NCI-H2081 (cell line): Measurements from ENCODE around the gene DOC2B.
"Not testable (repeated sequence)": the region's sequence is repeated elsewhere in the genome, so short reads cannot be mapped to it uniquely, and the experiment has no call there.

Source experiments
- DNase-seq, 2 experiments: peaks; one replicate each; lab custom pipeline; 2025; lab: John Stamatoyannopoulos, UW

Gene DOC2B

DNA sequence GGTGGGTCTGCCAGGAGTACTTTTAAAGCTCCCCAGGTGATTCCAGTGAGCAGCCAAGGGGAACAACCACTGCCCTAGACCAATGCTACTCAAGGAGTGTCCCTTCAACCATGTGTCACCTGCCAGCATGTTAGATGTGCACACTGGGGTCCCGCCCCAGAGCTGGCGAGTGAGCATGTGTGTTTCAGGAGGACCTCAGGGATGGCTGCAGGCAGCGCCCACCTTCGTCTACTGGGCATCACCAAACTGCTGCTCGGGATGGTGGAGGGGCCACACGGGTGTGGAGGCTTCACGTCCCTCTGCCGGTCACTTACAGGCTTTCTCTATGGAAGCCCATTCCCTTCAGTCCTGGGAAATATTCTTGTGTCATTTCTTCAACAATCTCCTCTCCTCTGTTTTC lies 29.0 kb upstream of the DOC2B start:
- DNase-seq, result no peak

DNA sequence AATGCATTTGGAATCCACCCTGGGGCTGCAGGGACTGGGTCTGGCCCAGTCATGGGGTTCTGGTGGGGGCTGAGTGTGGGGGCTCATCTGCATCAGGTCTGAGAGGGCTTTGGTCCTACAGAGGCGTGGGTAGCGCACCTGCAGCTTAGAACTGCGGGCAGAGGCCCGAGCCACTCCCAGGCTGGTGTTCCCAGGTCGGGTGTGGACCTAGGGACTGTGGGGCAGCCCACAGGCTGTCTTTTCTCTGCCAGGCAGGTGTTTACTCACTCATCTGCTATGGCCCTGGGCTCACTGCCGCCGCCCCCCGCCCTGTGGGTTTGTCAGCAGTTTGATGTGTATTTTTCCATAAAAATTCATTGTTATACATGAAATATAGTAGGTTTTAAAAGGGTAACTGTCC lies 27.0 kb upstream of the DOC2B start:
- no peak for DNase-seq

GRCh38 chr17:207775-208174 lies 26.3 kb upstream of the DOC2B start:
- DNase-seq, result no peak

GRCh38 chr17:206941-207560 lies 25.6 kb upstream of the DOC2B start:
- DNase-seq, result no peak

- not testable (repeated sequence) for DNase-seq
Observed at GRCh38 chr17:206484-206883, 25.0 kb upstream of the DOC2B start.

- no peak for DNase-seq
Observed at GRCh38 chr17:205817-206216, 24.4 kb upstream of the DOC2B start.

GRCh38 chr17:205148-205669 lies 23.8 kb upstream of the DOC2B start:
- DNase-seq, result no peak

GRCh38 chr17:204427-205147 lies 23.1 kb upstream of the DOC2B start:
- no peak for DNase-seq

GRCh38 chr17:202501-202951 lies 21.1 kb upstream of the DOC2B start:
- DNase-seq, result no peak

DNA sequence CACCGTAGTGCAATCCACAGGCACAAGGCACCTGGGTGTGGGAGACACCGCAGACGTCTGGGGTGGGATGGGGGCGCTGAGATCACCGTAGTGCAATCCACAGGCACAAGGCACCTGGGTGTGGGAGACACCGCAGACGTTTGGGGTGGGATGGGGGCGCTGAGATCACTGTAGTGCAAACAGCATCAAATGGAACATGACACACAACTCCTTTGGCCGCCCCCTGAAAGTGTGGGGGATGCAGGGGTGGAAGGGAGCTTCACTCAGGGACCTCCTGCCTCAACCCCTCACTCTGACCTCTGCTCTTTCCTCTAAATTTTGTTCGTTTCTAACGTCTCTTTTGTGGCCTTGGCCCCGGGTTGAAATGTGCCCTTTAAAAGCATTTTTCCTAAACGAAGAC lies 20.3 kb upstream of the DOC2B start:
- DNase-seq, result not testable (repeated sequence)

DNA sequence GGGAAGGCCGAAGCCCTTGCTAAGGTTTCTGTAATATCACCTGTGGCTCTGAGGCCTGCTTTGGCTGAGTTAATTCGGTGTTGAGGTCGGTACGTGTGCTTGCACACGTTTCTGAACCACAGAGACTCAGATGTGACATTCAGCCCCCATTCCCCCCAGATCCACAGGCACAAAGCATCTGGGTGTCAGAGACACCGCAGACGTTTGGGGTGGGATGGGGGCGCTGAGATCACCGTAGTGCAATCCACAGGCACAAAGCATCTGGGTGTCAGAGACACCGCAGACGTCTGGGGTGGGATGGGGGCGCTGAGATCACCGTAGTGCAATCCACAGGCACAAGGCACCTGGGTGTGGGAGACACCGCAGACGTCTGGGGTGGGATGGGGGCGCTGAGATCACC lies 19.8 kb upstream of the DOC2B start:
- not testable (repeated sequence) for DNase-seq

DNA sequence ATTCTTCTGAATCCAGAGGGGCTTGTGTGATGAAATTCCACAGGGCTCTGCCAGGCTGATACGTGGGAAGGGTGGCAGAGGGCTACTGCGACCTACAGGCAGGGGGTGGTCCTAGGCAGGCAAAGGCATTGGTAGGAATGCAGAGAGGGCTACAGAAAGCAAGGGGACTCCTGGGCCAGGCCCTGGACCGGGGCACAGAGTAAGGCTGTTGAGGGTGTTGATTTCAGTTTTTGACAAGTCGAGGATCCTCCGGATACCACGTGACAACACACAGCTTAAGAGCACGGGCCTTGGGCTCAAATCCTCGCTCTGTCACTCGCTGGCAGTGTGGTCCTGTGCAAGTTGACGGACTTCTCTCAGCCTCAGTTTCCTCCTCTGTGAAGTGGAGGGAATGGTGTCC lies 19.1 kb upstream of the DOC2B start:
- no peak for DNase-seq

DNA sequence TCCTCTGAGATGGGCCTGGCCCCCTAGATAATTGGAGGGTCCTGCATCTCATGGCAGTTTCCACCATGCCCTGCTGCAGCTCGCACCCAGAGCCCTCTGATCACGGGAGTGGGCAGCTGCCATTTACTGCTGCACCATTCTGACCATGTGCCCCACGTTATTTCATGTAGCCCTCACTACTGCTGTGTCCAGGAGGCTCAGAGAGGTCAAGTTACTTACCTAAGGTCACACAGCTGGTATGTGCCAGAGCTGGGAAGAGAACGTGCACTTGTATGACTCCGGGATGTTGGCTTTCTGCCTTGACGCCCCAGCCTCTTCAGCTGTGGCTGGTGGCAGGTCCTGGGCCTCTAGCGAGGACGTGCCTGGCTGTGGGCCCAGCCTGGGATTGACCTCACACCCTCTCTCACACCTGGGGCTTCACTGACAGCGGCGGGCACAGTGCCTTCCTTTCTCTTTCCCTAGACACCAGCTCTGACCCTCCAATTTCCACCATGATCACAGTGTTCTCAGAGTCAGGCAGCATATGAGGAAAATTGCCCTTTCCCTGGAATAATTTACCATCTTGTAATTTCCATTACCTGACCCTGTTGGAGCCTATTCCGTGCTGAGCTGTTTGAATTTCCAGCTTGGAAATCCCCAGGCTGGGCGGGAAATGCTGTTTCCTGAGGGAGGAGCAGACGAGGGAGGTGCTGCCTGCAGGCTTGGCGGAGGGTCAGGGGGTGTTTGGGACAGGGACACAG lies 18.5 kb upstream of the DOC2B start:
- DNase-seq, result no peak

GRCh38 chr17:199191-199604 lies 17.7 kb upstream of the DOC2B start:
- no peak for DNase-seq

GRCh38 chr17:198225-198624 lies 16.8 kb upstream of the DOC2B start:
- DNase-seq, result not testable (repeated sequence)

- no peak for DNase-seq
Observed at GRCh38 chr17:197352-197751, 15.9 kb upstream of the DOC2B start.

DNA sequence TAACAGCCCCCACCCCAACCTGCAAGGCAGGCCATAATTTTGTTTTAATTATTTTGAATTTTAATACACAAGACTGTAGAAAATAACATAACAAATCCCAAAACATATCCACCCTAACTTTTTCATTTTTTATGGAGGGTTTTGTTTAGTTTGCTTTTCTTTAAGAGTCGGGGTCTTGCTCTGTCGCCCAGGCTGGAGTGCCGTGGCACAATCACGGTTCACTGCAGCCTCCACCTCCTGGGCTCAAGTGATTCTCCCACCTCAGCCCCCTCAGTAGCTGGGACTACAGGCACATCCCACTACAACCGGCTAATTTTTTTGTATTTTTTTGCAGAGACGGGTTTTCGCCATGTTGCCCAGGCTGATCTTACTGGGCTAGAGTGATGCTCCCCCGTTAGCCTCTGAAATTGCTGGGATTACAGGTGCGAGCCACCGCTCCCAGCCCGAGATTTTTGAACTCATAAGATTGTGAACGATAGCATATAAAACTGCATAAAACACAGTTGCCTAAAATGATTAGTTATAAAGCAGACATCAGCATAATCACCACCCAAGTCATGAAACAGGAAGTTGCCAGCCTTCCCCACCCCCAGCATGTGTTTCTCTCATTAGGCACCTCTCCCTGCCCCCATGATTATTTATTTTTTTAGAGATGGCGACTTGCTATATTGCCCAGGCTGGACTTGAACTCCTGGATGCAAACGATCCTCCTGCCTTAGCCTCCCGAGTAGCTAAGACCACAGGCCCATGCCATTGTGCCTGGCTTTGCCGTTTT lies 13.6 kb upstream of the DOC2B start:
- DNase-seq, result no peak

DNA sequence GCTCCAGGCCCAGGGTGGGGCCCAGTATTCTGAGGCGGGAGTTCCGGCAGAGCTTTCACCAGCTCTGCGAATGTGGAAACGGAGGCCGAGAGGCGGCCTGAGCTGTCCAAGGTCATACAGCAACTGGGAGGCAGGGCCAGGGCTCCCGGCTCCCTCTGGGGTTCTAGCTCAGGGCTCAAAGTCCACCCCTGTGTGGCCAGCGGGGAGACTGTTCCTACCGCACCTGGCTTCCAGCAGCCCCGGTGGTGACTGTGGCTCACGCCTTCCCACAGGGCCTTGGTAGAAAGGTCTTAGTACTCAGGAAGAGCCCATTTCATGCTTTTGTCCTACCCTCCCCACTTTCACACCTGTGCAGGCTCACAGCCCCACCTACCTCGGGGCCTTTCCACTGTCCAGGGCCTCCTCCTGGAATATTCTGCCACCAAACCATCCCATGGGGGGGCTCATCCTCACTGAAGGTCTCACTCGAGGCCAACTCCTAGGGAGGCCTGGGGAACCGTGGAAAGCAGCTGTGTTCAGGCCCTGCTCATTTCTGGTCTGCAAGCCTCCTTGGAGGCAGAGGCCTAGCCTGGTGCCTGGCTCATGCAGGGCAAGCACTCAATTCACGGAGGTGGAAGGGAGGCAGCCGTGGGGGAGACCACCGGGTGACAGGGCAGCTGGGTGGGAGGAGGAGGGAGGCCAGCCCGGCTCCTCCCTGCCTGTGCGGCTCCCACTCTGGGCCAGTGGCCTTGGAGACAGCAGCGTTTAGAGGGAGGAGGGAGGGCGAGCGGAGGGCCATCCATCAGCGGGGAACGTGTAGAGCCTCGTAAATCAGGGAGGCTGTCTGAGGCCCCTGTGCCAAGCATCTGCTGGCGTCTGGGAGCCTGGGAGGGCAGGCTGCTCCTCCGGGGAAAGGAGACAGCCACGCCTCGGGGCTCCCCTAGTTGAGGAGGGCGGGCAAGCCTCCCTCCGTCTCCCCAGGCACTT lies 12.7 kb upstream of the DOC2B start:
- no peak for DNase-seq

- no peak for DNase-seq
Observed at GRCh38 chr17:193426-193810, 12.0 kb upstream of the DOC2B start.

- no peak for DNase-seq
Observed at GRCh38 chr17:192666-193425, 11.4 kb upstream of the DOC2B start.
